HG03097 (cell line): Measurements from ENCODE around the gene PTGER3.
"Not testable (repeated sequence)": the region's sequence is repeated elsewhere in the genome, so short reads cannot be mapped to it uniquely, and the experiment has no call there.

ENCODE experiments used
- ATAC-seq: cut with Tn5 transposase; IDR thresholded peaks from one replicate; pipeline ENCODE4 v1.9.1; 2021; ENCODE audit not compliant: unreplicated experiment, low FRiP score

PTGER3 gene

GRCh38 chr1:70963374-70963773 lies 84.2 kb downstream of the PTGER3 start:
- ATAC-seq, result no peak

DNA sequence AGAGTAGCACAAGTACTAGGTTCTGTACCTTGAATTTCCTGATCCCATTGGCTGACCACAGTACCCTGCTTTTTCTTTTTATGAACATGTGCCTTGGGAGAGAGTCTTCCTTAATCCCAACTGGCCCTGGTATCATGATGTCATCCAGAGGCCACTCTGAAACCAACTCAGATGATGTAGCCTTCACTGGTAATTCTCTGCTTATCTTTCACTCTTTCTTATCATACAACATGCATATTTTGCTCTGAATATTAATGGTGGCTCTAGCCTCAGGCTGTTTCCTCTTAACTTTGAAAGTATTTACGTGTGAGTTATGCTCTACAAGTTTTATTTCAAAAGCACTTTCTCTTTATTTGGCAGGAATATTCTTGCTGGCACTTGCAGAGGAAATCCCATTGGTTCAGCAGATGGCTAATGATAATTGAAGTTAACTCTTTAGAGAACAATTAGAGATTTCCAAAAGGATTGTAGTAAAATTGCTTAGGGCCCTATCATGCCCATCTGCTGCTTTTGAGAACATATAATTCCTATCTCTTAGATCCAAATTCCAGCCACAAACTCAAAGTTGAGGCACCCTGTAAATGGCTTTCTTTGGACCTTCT lies 86.1 kb downstream of the PTGER3 start:
- ATAC-seq, result no peak

DNA sequence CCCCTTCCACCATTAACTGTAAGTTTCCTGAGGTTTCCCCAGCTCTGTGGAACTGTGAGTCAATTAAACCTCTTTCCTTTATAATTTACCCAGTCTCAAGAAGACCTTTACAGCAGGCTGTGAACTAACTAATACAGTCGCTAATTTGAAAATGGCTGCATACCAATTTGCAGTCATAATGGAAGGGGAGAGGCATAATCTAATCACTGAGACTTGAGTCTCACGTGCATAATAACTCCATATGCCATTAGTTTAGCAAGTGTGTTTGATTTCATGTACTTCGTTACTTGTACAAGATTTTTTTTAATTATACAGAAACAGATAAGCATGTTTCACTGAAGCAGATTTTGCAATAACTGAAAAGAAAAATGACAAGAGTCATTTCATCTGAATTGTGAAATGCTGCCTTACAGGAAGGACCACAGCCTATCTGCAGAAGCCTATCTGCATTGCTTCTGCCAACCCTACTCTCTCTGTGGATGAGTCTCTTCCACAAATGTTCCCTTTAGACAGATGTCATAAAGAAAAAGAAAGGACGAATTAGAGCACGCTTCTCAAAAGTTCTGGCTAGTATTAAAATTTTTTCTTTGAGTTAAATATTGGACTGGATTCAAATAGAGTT lies 99.1 kb downstream of the PTGER3 start:
- no peak for ATAC-seq

DNA sequence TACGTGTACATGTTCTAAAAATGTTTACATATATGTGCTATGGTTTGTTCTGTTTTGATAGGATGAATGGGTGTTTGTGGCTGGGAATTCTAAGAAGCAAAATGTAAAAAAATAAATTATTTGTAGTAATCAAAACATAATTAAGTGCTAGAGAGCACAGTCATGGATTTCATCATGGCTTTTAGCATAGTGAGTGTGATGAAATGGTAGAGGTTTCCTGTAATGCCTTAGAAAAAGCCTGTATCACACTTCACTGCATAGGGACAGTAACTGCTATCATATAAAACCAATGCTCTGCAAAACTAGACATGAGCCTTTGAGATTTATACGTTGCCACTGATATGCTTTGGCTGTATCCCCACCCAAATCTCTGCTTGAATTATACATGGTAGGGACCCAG lies 99.8 kb downstream of the PTGER3 start:
- ATAC-seq, result no peak

DNA sequence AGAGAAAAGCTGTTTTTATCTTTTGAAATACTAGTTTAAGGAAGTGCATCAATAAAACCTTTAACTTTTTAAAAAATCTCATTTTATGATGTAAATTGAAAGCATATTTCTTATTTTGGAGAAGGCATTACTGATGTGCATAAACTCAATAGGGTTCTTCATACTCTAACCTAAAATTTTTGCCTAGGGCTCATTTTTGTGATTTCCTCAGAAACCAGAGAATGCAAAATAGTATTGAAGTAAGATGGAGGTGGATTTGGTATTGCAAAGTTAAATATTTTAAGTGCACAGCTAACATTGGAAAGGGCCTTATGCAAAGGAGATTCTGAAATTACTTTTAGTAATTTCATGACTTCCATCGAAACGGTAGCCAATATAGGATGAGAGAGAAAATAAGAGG lies 101.9 kb downstream of the PTGER3 start:
- ATAC-seq, result no peak

DNA sequence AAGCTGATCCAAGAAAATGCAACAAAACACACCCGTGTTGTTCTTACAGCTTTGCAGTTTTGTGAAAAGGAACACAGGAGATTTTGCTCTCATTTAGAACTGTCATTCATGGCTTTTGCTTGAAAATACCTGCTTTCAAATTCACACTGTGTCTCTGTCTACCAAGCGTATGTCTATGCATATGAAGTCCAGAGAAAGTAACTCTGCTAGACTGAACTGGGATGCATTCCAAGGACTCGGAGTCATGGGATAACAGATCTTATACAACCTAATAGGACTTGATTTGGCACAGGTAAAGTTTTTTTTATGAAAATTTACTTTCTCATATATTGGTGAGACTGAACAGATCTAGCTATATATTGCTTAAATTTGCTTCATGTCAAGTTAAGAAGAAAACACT lies 102.4 kb downstream of the PTGER3 start:
- ATAC-seq, result no peak

DNA sequence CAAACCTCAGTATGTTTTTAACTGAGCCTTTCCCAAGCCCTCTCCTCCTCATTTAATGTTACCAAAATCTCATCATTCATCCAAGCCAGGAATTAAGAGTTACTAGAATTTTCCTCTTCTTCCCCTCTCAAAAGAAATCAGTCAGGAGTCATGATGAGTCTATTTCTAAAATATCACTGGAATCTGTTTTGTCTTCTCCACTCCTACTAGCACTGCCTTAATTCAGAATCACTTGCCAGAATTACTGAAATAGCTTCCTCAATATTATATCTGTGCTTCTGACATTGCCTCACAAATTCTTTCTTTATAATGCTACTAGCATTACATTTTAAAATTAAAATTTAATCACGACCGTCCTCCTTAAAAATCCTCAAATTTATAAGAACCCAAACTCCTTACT lies 106.1 kb downstream of the PTGER3 start:
- no peak for ATAC-seq

DNA sequence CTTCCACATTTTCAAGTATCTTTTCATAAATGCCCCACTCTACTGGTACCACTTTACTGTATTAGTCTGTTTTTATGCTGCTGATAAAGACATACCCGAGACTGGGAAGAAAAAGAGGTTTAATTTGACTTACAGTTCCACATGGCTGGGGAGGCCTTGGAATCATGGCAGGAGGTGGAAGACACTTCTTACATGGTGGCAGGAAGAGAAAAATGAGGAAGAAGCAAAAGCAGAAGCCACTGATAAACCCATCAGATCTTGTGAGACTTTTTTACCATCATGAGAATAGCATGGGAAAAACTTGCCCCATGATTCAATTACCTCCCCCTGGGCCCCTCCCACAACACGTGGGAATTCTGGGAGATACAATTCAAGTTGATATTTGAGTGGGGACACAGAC lies 107.2 kb downstream of the PTGER3 start:
- ATAC-seq, result not testable (repeated sequence)

GRCh38 chr1:70934194-70934961 lies 113.2 kb downstream of the PTGER3 start:
- ATAC-seq, result no peak

DNA sequence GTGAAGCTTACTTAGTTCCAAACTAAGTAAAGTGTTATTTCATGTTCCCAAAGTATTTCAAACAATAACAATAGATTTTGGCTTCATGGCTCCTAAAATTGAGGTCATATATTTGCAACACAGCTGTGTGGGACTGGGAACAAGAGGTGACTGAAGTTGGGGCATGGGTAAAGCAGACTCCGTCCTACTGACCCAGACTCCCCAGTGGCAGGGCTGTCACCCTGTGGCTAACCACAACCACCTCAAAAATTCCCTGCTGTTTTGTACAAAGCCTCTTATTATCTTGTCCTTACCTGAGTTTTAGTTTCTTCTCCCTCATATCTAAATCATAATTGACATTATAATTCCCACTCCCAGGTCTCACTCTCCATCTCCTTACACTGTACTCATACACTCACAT lies 117.6 kb downstream of the PTGER3 start:
- ATAC-seq, result no peak

- ATAC-seq, result no peak
Measured at GRCh38 chr1:70922196-70922595, 125.4 kb downstream of the PTGER3 start.
